ENCODE measurements around the gene UBTD2. TPM values are rescaled to one million over a fixed set of nuclear protein-coding genes. Genes with fewer than 3 reads are reported as not detected.

UBTD2 gene
- total RNA-seq, 2 donors from 2014 or later = 30.4 to 30.5 TPM

- H3K9ac ChIP-seq (ENCODE audit: extremely low read depth, low read length, poor library complexity, severe bottlenecking) = no peak overlapping the region
- Mint-ChIP-seq H3K4me1 (peaks cover 11% of the 10 kb centered on the region), H3K27ac (no peak overlapping the region), H3K4me3 (no peak overlapping the region), H3K9me3 (no peaks in the 10 kb centered on the region), H3K36me3 (ENCODE audit: low read depth) (peaks cover 20% of the 10 kb centered on the region), H3K27me3 (ENCODE audit: insufficient read depth) (no peaks in the 10 kb centered on the region)
- H3K9me3 ChIP-seq (ENCODE audit: control insufficient read depth, low read length) = no peaks in the 10 kb centered on the region
- H3K36me3 ChIP-seq (ENCODE audit: control insufficient read depth, insufficient read depth, low read length) = peaks cover 21% of the 10 kb centered on the region
- H3K4me3 ChIP-seq (ENCODE audit: low read length) = no peak overlapping the region
- no peak for DNase-seq
- no peak overlapping the region for H3K27ac ChIP-seq (ENCODE audit: low read depth, low read length)
- peaks cover 4% of the 10 kb centered on the region for H3K4me1 ChIP-seq (ENCODE audit: control insufficient read depth, insufficient read depth, low read length)
- TF ChIP-seq CTCF (conservative IDR thresholded peaks at IDR 0.05) = no peak
- H3K27me3 ChIP-seq (ENCODE audit: control insufficient read depth, insufficient read depth, low read length, poor library complexity, severe bottlenecking) = no peaks in the 10 kb centered on the region
- 85 to 86% methylated on average over 1 of the region's 1 CpG for whole genome bisulfite sequencing, 2 experiments (ENCODE audit: insufficient coverage in 1 of 2, insufficient read length in 1 of 2)
Measured at GRCh38 chr5:172238334-172238733, 45.2 kb downstream of the UBTD2 start.

- H3K4me1 ChIP-seq (ENCODE audit: control insufficient read depth, insufficient read depth, low read length) = peaks cover 4% of the 10 kb centered on the region
- Mint-ChIP-seq H3K4me1 (peaks cover 11% of the 10 kb centered on the region), H3K27ac (no peak overlapping the region), H3K36me3 (ENCODE audit: low read depth) (peaks cover 28% of the 10 kb centered on the region), H3K27me3 (ENCODE audit: insufficient read depth) (no peaks in the 10 kb centered on the region), H3K4me3 (no peak overlapping the region), H3K9me3 (no peaks in the 10 kb centered on the region)
- H3K9ac ChIP-seq (ENCODE audit: extremely low read depth, low read length, poor library complexity, severe bottlenecking) = no peak overlapping the region
- no peak overlapping the region for H3K27ac ChIP-seq (ENCODE audit: low read depth, low read length)
- H3K27me3 ChIP-seq (ENCODE audit: control insufficient read depth, insufficient read depth, low read length, poor library complexity, severe bottlenecking) = no peaks in the 10 kb centered on the region
- H3K9me3 ChIP-seq (ENCODE audit: control insufficient read depth, low read length) = no peaks in the 10 kb centered on the region
- H3K36me3 ChIP-seq (ENCODE audit: control insufficient read depth, insufficient read depth, low read length) = peaks cover 33% of the 10 kb centered on the region
- no peak for DNase-seq
- TF ChIP-seq CTCF (conservative IDR thresholded peaks at IDR 0.05) = no peak
- no peak overlapping the region for H3K4me3 ChIP-seq (ENCODE audit: low read length)
- 82 to 100% methylated on average over 1 to 3 of the region's 3 CpGs for WGBS, 2 experiments (ENCODE audit: insufficient coverage in 1 of 2, insufficient read length in 1 of 2)
Measured at GRCh38 chr5:172235827-172236736, 47.5 kb downstream of the UBTD2 start.

- Mint-ChIP-seq H3K9me3 (no peaks in the 10 kb centered on the region), H3K27me3 (ENCODE audit: insufficient read depth) (no peaks in the 10 kb centered on the region), H3K4me1 (peaks cover 8% of the 10 kb centered on the region), H3K36me3 (ENCODE audit: low read depth) (peaks cover 36% of the 10 kb centered on the region), H3K4me3 (no peak overlapping the region), H3K27ac (no peak overlapping the region)
- Histone ChIP-seq H3K9ac (ENCODE audit: extremely low read depth, low read length, poor library complexity, severe bottlenecking) (no peak overlapping the region), H3K4me1 (ENCODE audit: control insufficient read depth, insufficient read depth, low read length) (peaks cover 4% of the 10 kb centered on the region), H3K36me3 (ENCODE audit: control insufficient read depth, insufficient read depth, low read length) (peaks cover 41% of the 10 kb centered on the region), H3K4me3 (ENCODE audit: low read length) (no peak overlapping the region), H3K27me3 (ENCODE audit: control insufficient read depth, insufficient read depth, low read length, poor library complexity, severe bottlenecking) (no peaks in the 10 kb centered on the region), H3K27ac (ENCODE audit: low read depth, low read length) (no peak overlapping the region), H3K9me3 (ENCODE audit: control insufficient read depth, low read length) (no peaks in the 10 kb centered on the region)
- 67% methylated on average over 3 of the region's 4 CpGs for WGBS, 2 experiments (ENCODE audit: insufficient coverage in 1 of 2, insufficient read length in 1 of 2)
- DNase-seq = no peak
- TF ChIP-seq CTCF (conservative IDR thresholded peaks at IDR 0.05) = no peak
Measured at GRCh38 chr5:172235132-172235780, 48.3 kb downstream of the UBTD2 start.

All from endodermal cell (in vitro differentiated cells).